ENCODE results near the gene TBC1D17.

Gene TBC1D17

GRCh38 chr19:49877879-49878743, 609 bp downstream of the TBC1D17 start:
- DNase-seq (ENCODE audit: low read depth), result peak; percentile 96

GRCh38 chr19:49878744-49879070, 1.2 kb downstream of the TBC1D17 start:
- DNase-seq (ENCODE audit: low read depth), result no peak

GRCh38 chr19:49879243-49879963, 1.9 kb downstream of the TBC1D17 start:
- no peak for DNase-seq (ENCODE audit: low read depth)

DNA sequence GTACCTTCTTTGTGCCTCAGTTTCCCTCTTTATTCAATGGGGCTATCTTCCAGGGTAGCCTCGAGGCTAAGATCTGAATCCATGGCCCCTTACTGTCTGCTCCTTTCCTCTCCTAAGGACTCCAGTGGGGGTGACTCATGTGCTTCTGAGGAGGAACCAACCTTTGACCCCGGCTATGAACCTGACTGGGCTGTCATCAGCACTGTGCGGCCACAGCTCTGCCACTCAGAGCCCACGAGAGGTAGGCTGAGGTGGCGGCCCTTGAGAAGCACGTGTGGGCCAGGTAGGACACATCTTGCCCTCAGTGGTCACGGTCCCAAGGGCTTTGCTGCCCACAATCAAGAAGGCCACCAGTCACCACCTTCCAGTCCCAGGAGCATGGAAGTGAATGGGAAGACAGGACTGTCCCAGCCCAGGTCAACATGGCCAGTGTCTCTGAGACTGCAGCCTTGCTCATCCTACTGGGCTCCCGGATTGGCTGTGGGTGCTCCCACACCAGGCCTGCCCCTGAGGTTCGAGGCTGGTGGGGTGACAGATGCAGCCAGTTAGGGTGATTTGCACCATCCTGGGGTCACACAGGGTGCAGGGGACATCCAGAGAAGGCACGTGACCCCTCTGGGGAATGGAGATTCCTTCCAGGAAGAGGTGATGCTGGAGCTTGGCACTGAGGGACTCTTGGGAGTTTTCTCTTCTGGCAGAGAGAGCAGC, 2.8 kb downstream of the TBC1D17 start:
- no peak for DNase-seq (ENCODE audit: low read depth)

GRCh38 chr19:49881186-49881585, 3.7 kb downstream of the TBC1D17 start:
- DNase-seq (ENCODE audit: low read depth), result no peak

GRCh38 chr19:49881672-49882394, 4.3 kb downstream of the TBC1D17 start:
- DNase-seq (ENCODE audit: low read depth), result no peak

GRCh38 chr19:49882643-49883042, 5.1 kb downstream of the TBC1D17 start:
- no peak for DNase-seq (ENCODE audit: low read depth)

GRCh38 chr19:49883094-49883493, 5.6 kb downstream of the TBC1D17 start:
- no peak for DNase-seq (ENCODE audit: low read depth)

- DNase-seq (ENCODE audit: low read depth), result no peak
Observed at GRCh38 chr19:49884109-49884508, 6.6 kb downstream of the TBC1D17 start.

DNA sequence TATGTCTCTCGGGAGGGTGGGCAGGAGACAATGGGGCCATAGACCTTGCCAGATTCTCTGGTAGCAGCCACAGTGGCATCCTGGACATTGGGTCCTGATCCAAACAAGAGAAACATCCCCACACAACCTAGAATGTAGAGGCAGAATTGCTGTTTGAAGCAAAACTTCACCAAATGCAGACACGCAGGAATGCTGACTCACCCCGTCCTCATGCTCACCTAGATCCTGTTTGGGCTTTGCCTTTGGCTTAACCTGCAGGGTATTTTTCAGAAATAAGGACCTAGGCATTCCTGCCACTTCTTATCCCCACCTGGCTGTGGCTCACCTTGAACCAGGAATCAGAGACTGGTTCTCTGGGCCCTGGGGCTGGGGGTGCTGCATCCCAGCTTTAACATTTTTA, 7.3 kb downstream of the TBC1D17 start:
- no peak for DNase-seq (ENCODE audit: low read depth)

DNA sequence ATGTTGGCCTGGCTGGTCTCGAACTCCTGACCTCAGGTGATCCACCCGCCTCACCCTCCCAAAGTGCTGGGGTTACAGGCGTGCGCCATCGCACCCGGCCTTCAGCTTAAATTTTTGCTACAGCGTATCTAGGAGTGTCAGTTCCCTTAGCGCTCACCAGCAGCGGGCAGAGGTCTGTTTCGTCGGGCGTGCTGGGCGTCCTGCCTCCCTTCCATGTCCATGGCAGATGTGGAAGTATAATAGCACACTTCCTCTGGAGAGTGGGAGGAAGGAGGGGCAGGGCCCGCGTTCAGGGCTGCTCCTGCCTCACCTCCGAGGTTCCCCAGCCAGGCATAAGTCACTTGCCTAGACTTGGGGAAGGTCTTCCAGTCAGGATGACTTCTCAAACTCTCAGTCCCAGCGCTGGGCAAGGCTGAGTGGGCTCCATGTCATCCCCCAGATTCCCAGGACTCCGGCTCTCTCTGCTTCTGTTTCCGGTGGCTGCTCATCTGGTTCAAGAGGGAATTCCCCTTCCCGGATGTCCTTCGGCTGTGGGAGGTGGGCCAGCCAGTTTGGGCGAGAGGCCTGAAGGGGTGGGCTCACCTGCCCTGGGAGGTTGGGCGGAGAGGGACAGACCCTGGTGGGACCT, 9.6 kb downstream of the TBC1D17 start:
- no peak for DNase-seq (ENCODE audit: low read depth)

GRCh38 chr19:49887665-49888509, 10.4 kb downstream of the TBC1D17 start:
- DNase-seq (ENCODE audit: low read depth), result no peak

- no peak for DNase-seq (ENCODE audit: low read depth)
Observed at GRCh38 chr19:49888510-49888824, 11.0 kb downstream of the TBC1D17 start.

GRCh38 chr19:49889038-49889686, 11.7 kb downstream of the TBC1D17 start:
- no peak for DNase-seq (ENCODE audit: low read depth)

DNA sequence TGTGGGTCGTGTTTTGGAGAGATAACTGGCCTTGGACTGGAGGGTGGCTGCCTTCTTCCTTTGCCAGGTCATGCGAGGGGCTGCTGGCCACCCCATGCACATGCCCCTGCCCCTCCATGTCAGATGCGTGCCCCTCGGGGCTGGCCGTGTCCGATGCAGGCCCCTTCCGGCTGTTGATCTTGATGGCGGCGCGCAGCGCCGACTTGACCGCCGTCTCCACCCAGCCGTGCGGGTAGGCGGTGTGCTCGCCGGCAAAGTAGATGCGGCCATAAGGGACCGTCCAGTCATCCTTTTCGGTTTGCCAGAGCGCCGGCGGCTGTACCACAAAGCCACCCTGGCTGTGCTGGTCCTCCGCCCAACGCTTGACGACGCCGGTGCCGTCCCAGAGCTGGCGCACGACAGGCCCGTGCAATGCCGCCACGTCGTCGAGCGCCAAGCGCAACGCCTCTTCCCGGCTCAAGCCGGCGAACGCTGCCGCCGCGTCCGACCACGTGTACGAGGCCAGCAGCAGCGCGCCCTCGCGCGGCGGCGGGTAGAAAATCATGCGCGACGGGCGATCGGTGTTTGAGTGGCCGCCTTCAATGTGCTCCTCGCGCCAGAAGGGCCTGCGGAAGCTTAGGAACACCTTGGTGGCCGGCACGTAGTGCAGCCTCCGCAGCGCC, 12.3 kb downstream of the TBC1D17 start:
- DNase-seq (ENCODE audit: low read depth), result peak; percentile 52

DNA sequence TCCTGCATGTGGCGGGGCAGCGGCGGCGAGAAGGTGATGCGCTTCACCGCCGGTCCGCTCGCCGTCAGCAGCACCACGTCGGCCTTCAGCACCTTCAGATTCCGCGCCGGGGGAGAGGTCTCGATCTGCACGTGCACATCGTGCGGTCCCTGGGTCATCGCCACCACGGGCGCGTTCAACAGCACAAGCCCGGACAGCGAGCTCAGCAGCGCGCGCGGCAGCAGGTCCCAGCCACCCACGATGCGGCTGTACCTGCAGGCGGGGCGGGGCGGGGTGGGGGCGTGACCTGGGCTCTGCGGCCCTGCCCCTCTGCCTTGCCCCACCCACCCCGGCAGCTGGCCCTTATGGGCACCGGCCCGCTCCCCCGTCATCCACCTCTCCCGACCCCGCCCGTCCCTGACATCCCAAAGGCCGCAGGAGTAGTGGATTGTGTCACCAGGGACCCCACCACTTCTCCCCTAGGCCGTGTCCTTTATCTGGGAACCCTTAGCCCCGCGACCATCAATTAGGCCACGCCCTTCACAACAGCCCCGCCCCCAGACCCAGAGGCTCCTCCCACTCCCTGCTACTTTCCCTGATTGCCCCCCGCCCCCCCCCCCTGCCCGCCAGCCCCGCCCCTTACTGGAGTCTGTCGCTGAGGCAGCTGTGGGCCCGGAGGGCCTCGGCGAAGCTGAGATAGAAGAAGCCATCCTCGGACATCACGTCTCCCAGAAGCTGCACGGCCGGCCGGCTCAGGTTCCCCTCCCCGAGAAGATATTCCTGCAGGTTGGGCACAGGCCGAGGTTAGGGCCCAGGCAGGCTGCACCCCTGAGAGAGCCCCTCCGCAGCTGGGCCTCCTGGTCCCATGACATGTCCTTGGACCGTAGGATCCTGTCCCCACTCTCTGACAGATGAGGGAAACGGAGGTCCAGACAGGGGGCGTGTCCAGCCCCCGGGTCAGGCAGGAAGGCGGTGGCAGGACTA, 13.1 kb downstream of the TBC1D17 start:
- DNase-seq (ENCODE audit: low read depth), result peak; percentile 53

GRCh38 chr19:49891393-49891792, 13.9 kb downstream of the TBC1D17 start:
- DNase-seq (ENCODE audit: low read depth), result no peak

GRCh38 chr19:49892716-49893115, 15.2 kb downstream of the TBC1D17 start:
- DNase-seq (ENCODE audit: low read depth), result no peak
